NCI-H345 treated with DMSO at 0.1 percent for 48 hours (cell line): Measurements from ENCODE around the gene ZNF140.
A peak's percentile ranks its signal among the peaks of the same experiment; 100 is the strongest.

Source experiments
- DNase-seq: peaks from one replicate; lab custom pipeline; 2025; ENCODE audit not compliant: unreplicated experiment; lab: John Stamatoyannopoulos, UW

Gene ZNF140

GRCh38 chr12:133130038-133130807 lies 49.5 kb downstream of the ZNF140 start, which contains the start of the genes ZNF10 and ZNF891:
TSS of gene ZNF10 (plus strand) at chr12:133130627. CDS start at chr12:133144493, 13,866 bp downstream.
TSS of gene ZNF891 (minus strand) at chr12:133130274. CDS start at chr12:133121918, 8,356 bp downstream.
- DNase-seq = peak; percentile 81

- DNase-seq = no peak
These were observed 50.0 kb downstream of the ZNF140 start for GRCh38 chr12:133130808-133131128.

GRCh38 chr12:133135747-133136146 lies 55.0 kb downstream of the ZNF140 start:
- DNase-seq = no peak

- DNase-seq = no peak
These were observed 65.3 kb downstream of the ZNF140 start for GRCh38 chr12:133145981-133146380.

GRCh38 chr12:133156125-133156690 lies 75.5 kb downstream of the ZNF140 start:
- DNase-seq = no peak
